Esophagus muscularis mucosa (tissue), 4 donors: ENCODE results near the gene PAK4.

Experiments
- CTCF ChIP-seq, 3 experiments: fragments of 200-600 bp in 2 of 3; fragments of 450-650 bp in 1 of 3; sonication (generic) in 2 of 3; IDR thresholded peaks; one replicate each; pipeline ENCODE4 v1.5.1; 2017 to 2019; ENCODE audit warnings: antibody characterized with exemption in 3 of 3, mild to moderate bottlenecking in 2 of 3, moderate library complexity in 1 of 3
- EP300 ChIP-seq: sonication (generic); formaldehyde crosslinking; IDR thresholded peaks from one replicate; pipeline ENCODE4 v1.6.1; 2017; ENCODE audit warnings: antibody characterized with exemption
- POLR2A ChIP-seq: fragments of 450-650 bp; IDR thresholded peaks from one replicate; pipeline ENCODE4 v1.6.1; 2017; ENCODE audit warnings: antibody characterized with exemption, moderate library complexity, mild to moderate bottlenecking, low read depth
- POLR2AphosphoS5 ChIP-seq, 2 donors: sonication (generic); formaldehyde crosslinking; IDR thresholded peaks; one replicate each; pipeline ENCODE4 v1.6.1; 2017; ENCODE audit warnings: antibody characterized with exemption in 2 of 2

DNA sequence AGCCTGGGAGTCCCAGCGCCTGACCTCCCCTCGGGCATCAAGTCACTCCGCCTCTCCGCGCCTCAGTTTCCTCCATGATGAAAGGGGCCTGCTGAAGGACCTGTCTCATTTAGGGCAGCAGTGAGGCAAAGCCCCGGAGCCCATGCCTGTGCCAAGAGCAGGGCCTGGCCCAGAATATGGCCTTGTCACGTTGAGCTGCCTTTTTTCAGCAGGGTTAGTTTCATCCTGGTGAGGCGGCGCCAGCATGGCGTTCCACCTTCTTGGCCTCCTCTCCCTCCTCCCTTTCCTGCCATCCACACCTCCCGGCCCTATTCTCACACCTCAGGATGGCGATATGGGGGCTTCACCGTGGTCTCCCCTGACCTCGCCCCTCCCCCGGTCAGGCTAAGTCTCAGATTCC is 30.2 kb downstream of the PAK4 start:
- TF ChIP-seq CTCF (IDR thresholded peaks at IDR 0.05) (no peak), EP300 (no peak), POLR2A (no peak), POLR2AphosphoS5 (IDR thresholded peaks at IDR 0.05) (no peak)
